Activated CD8-positive, alpha-beta memory T cell treated with anti-CD3 and anti-CD28 coated beads for 4 hours (primary cell): ENCODE data around the gene MAP3K5.

Experiments used
- DNase-seq, 2 donors: peaks; one replicate each; pipeline ENCODE4 v3.0.0-alpha.2; 2020; ENCODE audit warnings: low read depth in 2 of 2

Gene MAP3K5

GRCh38 chr6:136520517-136520916, 271.8 kb downstream of the MAP3K5 start:
- no peak for DNase-seq

GRCh38 chr6:136517582-136517981, 274.7 kb downstream of the MAP3K5 start:
- no peak for DNase-seq

GRCh38 chr6:136517002-136517401, 275.3 kb downstream of the MAP3K5 start:
- no peak for DNase-seq

DNA sequence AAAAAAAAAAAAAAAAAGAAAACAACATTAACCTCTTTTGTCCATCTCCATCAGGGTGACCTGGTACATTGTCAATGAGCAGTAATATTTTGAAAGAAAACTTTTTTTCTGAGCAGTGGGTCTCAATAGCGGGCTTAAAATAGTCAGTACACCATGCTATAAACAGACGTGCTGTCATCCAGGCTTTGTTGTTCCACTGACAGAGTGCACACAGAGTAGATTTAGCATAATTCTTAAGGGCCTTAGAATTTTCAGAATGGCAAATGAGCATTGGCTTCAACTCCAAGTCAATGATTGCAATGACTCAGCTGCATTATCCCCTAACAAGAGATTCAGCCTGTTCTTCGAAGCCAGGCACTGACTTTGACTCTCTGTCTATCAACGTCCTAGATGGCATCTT, 277.7 kb downstream of the MAP3K5 start:
- no peak for DNase-seq

DNA sequence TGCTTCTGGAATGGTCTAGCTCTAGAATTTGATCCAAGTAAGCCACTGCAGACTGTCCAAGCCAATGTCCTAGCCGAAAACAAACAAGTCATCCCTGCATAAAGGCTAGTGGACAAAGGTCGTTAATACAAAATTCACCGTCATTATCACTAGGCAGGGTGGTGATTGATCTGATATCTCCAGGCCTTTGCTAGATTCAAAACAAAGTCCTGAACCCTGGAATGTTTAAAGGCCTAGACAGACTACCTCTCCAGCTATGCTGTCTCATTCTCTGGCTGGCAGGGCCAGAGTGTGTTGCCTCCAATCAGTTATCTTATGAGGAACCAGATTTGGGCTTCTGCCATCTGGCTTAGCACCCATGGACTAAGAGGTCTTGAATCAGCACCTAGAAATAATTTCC, 280.4 kb downstream of the MAP3K5 start:
- DNase-seq, result no peak

GRCh38 chr6:136511397-136511796, 280.9 kb downstream of the MAP3K5 start:
- no peak for DNase-seq

DNA sequence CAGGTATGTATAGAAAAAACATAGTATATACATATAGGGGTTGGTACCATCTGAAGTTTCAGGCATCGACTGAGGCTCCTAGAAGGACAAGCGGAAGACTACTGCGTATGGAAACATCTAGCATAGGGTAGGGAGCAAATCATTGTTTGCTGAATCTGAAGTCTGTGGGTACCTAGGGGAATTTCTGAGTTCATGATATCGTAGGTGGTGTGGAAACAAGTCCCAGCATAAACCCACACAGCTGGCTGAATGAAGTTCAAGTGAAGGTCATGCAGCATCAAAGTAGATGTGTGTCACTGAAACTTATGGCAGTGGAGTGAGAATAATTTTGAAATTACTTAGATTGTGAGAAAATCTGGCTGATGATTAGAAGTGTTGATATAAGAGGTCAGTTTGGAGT, 281.5 kb downstream of the MAP3K5 start:
- no peak for DNase-seq

DNA sequence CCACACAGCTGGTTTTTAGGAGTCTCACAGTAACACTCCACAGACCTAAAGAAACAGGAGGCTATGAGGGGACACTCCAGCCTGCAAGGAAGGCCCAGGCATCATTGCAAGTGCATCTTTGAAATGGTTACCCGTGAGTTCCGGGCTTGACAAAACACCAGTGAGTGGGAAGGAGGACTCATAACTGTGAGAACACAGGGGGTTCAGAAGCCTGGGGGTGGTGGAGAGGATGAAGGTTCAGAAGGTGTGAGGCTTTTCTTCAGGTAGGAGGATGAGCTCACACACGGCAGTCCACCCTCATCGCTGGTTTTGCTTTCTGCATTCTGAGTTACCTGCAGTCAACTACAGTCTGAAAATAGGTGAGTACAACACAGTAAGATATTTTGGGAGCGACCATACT, 282.0 kb downstream of the MAP3K5 start:
- no peak for DNase-seq

DNA sequence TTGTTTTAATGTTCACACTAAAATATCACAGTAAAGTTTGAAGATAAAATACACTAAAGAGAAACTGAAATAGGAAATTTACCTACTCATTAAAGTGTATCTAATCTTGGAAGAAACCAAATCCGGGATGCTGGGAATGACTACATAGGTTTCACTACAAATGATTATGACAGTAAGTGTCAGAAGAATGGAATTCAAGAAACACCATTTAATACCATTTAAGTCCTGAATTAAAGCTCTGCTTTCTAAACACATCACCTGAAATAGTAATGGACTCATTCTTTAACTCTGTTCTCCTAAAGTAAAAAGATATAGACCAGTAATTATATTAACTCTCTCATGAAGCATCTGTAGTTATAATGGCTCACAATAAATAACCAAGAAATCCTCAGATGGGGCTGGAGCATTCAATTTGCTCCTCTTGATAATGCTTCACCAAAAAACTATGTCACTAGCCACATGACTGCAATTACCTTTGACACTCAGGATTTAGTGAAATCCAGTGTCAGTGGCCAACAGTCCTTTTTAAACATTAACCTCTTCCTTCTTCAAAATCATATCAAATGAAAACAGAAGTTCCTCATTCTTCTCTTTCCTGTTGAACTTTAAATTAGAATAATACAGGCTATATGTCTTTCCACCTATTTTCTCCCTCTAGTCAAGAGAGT, 283.4 kb downstream of the MAP3K5 start:
- DNase-seq, result no peak
